GM19372 (cell line): Measurements from ENCODE around the gene TAS2R39.
"Not testable (repeated sequence)": the region's sequence is repeated elsewhere in the genome, so short reads cannot be mapped to it uniquely, and the experiment has no call there.

Experiments
- ATAC-seq: cut with Tn5 transposase; IDR thresholded peaks from one replicate; pipeline ENCODE4 v1.9.1; 2021; ENCODE audit warnings: mild to moderate bottlenecking, low read depth, moderate library complexity; ENCODE audit not compliant: unreplicated experiment

Gene TAS2R39

DNA sequence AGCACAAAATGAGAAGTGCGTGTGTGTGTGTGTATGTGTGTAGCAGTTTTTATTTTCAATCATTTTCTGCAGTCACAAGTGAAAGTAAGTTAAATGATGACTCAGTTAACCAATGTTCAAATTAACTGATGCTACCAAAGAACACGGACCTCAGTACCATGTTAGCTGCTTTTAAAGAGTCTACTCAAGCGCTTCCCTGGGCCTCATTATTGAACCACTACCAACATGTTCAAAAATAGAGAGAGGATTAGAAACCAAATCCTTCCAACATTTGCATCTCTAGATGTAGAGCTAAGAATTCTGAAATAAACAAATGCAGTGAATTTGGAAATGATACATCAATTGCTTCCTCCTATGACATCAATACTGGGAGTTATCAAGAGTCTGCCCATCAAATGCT is at the start of gene TAS2R39:
Gene TAS2R39 (plus strand): TSS at position 396 of the 400 bp plus-strand sequence. CDS start 0 bp downstream, at position 396.
- ATAC-seq: no peak

GRCh38 chr7:143147070-143147469 is 36.1 kb upstream of the TAS2R39 start:
- no peak for ATAC-seq

GRCh38 chr7:143148050-143148449 is 35.2 kb upstream of the TAS2R39 start:
- no peak for ATAC-seq

GRCh38 chr7:143148651-143149050 is 34.6 kb upstream of the TAS2R39 start:
- ATAC-seq: no peak

GRCh38 chr7:143150696-143151095 is 32.5 kb upstream of the TAS2R39 start:
- ATAC-seq: not testable (repeated sequence)

- ATAC-seq: not testable (repeated sequence)
These were observed 24.6 kb upstream of the TAS2R39 start for GRCh38 chr7:143158617-143159016.

- no peak for ATAC-seq
These were observed 11.5 kb upstream of the TAS2R39 start for GRCh38 chr7:143171697-143172096.

DNA sequence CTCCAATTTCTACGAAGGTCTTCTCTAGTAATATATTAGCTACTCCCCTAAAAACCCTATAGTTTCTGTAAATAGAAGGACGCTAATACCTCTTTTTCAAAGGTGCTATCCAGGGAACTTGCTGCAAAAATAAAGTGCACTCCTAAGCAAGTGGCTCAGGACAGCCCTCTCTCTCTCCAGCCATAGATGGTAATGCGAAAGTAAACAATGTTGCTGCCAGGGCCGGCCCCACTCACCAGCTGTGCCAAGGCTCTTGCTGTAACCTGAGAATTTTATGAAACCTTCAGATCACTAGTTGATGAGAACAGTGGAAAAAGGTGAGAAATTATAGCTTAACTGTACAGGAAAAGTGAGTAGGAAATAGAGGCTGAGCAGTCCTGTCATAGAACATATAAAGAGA is 10.9 kb upstream of the TAS2R39 start:
- ATAC-seq: no peak

- no peak for ATAC-seq
These were observed 7.1 kb upstream of the TAS2R39 start for GRCh38 chr7:143176128-143176527.

- no peak for ATAC-seq
These were observed 5.7 kb upstream of the TAS2R39 start for GRCh38 chr7:143177374-143178119.

DNA sequence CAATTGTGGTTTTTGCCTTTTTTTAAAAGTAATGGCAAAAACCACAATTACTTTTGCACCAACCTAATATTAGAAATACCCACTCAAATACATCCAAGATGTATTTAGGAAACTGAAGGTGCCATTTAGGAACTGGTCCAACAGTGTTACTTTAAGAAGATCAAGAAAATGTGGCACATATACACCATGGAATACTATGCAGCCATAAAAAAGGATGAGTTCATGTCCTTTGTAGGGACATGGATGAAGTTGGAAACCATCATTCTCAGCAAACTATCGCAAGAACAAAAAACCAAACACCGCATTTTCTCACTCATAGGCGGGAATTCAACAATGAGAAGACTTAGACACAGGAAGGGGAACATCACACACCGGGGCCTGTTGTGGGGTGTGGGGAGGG is 2.4 kb upstream of the TAS2R39 start:
- not testable (repeated sequence) for ATAC-seq

GRCh38 chr7:143181349-143181748 is 1.9 kb upstream of the TAS2R39 start:
- no peak for ATAC-seq

DNA sequence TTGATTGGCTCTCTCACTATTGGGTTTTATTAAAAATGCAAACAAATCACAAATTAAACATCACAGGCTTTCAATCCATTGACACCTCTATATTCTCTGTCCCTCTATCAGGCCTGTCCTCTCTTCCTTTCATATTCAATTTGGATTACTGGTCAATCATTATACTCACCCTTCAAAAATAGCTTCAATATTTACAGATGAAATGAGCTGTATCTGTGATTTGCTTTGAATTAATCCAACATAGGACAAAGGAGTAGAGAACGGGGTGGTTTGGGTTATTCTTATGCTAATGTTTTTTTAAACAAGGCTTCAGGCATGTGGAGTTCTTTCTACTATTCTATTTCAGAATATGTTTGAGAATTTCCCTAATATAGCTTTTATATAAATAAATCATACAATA is 2.3 kb downstream of the TAS2R39 start:
- ATAC-seq: no peak

GRCh38 chr7:143188994-143189393 is 5.8 kb downstream of the TAS2R39 start:
- ATAC-seq: no peak

DNA sequence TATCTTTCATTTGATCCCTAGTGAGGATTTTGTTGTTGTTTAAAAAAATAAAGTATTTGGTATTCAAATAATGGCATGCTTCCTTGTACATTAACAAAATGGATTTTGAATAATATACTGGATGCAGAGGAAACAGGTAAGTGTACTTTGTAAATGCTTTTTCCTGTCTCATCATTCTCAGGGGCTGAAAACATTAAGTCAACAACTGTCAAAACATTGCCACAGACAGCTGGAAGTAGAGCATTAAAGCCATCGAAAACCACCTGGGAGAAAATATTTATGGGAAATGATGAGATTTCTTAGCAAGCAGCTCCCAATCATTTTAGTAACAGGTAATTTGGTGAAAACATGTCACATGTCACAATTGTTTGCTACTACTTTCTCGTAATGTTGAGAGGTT is 10.7 kb downstream of the TAS2R39 start:
- ATAC-seq: no peak

- no peak for ATAC-seq
These were observed 15.8 kb downstream of the TAS2R39 start for GRCh38 chr7:143199040-143199439.

DNA sequence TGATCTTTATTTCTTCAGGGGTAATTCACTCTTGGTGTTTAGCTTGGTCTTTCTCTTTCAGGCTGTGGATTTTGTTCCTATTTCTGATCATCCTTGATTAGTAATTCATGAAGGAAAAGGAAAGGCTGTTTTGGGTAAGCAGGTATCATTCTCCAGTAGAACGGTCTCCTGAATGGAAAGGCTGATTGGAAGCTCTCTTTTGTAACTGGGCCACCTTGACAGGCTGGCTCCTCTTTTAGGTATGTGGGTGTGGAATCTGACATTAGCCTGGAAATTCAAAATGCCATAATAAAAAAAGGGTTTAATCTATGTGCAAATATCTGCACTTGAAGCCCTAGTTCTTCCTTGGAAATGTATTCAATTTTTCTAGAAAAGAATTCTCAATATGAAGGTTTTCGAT is 18.9 kb downstream of the TAS2R39 start:
- no peak for ATAC-seq

GRCh38 chr7:143203386-143203785 is 20.2 kb downstream of the TAS2R39 start:
- ATAC-seq: no peak

DNA sequence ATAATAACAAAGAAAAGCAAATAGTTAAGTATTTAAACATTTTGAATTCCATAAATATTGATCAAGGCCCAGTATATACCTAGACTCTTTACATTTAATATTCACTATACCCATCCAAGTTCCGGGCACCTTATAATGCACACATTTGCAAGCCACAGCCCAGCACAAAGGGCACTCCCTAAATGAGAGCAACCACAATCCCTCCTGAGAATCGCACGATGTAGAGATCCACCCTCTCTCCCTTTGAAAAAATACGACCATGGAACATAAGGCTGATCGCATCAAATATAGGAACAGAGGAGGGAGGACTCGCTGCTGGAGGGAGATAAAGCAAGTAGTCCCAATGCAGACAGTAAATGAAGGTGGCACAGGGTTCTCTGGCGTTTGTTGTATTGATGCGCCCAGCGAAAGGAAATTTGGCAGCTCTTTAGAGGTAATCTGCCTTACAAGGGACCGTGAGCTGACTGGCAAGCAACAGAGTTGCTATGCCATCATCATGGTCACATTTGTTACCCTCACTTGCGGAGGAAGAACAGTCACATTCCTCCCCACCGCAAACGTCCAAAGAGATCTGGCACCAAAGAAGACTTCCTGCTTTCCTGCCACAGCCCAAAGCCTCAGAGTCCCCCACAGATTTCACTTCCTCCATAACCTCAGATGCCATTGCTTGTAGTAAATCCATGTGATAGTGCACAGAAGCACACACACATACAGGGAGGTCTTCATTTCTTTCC is 22.5 kb downstream of the TAS2R39 start:
- ATAC-seq: peak; percentile 84

DNA sequence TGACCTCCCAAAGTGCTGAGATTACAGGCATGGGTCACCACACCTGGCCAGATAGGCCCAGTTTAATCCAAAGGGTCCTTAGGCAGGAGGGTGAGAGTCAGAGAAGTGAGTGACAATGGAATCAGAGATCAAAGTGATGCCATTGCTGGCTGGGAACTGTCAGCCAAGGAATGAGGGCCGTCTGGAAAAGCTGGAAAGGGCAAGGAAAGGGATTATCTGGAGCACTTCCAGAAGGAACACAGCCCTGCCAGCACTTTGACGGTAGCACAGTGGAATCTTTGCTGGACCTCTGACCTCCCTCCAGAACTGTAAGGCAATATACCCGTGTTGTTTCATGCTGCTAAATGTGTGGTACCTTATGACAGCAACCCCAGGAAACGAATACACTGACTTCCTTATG is 27.3 kb downstream of the TAS2R39 start:
- ATAC-seq: no peak

GRCh38 chr7:143213478-143213877 is 30.3 kb downstream of the TAS2R39 start:
- ATAC-seq: not testable (repeated sequence)
